ENCODE results near the gene SGMS1.

GRCh38 chr10:50552771-50553535, 70.8 kb downstream of the SGMS1 start:
- TF ChIP-seq CTCF (IDR thresholded peaks at IDR 0.05): peak in 6 of 12 donors; percentile 13 to 36 (median 21)
- TF ChIP-seq POLR2A (IDR thresholded peaks at IDR 0.05): no peak

Measured in heart left ventricle (tissue), 13 donors.